Osteoblast (primary cell): ENCODE data around the gene METTL24. TPM values are rescaled to one million over a fixed set of nuclear protein-coding genes. Genes with fewer than 3 reads are reported as not detected.
"Not testable (repeated sequence)": the region's sequence is repeated elsewhere in the genome, so short reads cannot be mapped to it uniquely, and the experiment has no call there.

Source experiments
- DNase-seq: peaks from one replicate; pipeline ENCODE4 v3.0.0; 2011; ENCODE audit warnings: low spot score, mixed read lengths; ENCODE audit not compliant: insufficient read length; ENCODE audit errors: missing footprints
- H2AFZ ChIP-seq: 2 replicates; pipeline ENCODE4 v1.6.0; 2011; ENCODE audit warnings: mild to moderate bottlenecking, low read length
- H3K27ac ChIP-seq: 2 replicates; pipeline ENCODE4 v1.5.1; 2011; ENCODE audit warnings: mild to moderate bottlenecking, low read depth, low read length, moderate library complexity
- H3K27me3 ChIP-seq: 2 replicates; pipeline ENCODE4 v1.6.0; 2012; ENCODE audit warnings: mild to moderate bottlenecking, control low read depth, inconsistent platforms, low read length, moderate library complexity; ENCODE audit not compliant: insufficient read depth
- H3K36me3 ChIP-seq: 2 replicates; pipeline ENCODE4 v1.5.1; 2011; ENCODE audit warnings: mild to moderate bottlenecking, low read length, control low read depth, moderate library complexity; ENCODE audit not compliant: insufficient read depth
- H3K4me1 ChIP-seq: 2 replicates; pipeline ENCODE4 v1.5.1; 2011; ENCODE audit warnings: mild to moderate bottlenecking, low read length, control low read depth, moderate library complexity; ENCODE audit not compliant: insufficient read depth
- H3K4me2 ChIP-seq: 2 replicates; pipeline ENCODE4 v1.6.0; 2011; ENCODE audit warnings: mild to moderate bottlenecking, low read length; ENCODE audit not compliant: insufficient read depth
- H3K4me3 ChIP-seq: fragments of 200-600 bp; sonication (generic); 3 replicates; pipeline ENCODE4 v1.5.1; 2012; ENCODE audit warnings: mild to moderate bottlenecking, low read length, inconsistent platforms; ENCODE audit not compliant: insufficient read depth
- H3K79me2 ChIP-seq: 2 replicates; pipeline ENCODE4 v1.6.0; 2012; ENCODE audit warnings: mild to moderate bottlenecking, low read length, control low read depth, inconsistent platforms; ENCODE audit not compliant: insufficient read depth
- H3K9me3 ChIP-seq: 2 replicates; pipeline ENCODE4 v1.5.1; 2011; ENCODE audit warnings: low read depth, low read length, control low read depth
- H4K20me1 ChIP-seq: 2 replicates; pipeline ENCODE4 v1.6.0; 2012; ENCODE audit warnings: mild to moderate bottlenecking, low read length, control low read depth; ENCODE audit not compliant: insufficient read depth
- total RNA-seq: library from RNA; depleted of rRNA; stranded (reverse); fragments of >200 nt; gene quantifications from 2 replicates; pipeline ENCODE4 v1.2.3, GENCODE V29; 2012
- TF ChIP-seq, protein P1 (sequence below): IDR thresholded peaks from 2 replicates; pipeline ENCODE4 v1.5.1; 2011; ENCODE audit warnings: mild to moderate bottlenecking, low read depth, low read length, moderate library complexity; ENCODE audit errors: extremely low read depth

Gene METTL24
- total RNA-seq, 1 donor, result 0.36 TPM

DNA sequence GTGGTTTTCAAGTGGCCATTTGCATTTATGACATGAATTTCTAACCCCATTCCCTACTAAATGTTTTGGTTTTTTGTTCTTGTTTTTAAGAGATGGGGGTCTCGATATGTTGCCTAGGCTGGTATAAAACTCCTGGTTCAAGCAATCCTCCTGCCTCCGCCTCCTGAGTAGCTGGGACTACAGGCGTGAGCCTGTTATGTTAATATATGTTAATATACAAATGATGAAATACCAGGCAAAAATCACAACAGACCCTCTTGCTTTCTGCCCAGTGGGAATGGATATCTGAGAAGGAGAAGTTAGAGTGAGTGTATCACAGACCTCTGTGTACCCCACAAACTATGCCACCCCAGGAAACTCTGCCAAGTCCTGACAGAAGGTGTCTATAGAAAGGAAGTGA is 111.8 kb downstream of the METTL24 start:
- H3K27ac ChIP-seq, result no peak overlapping the region
- no peak overlapping the region for H3K4me2 ChIP-seq
- no peaks in the 10 kb centered on the region for H3K79me2 ChIP-seq

DNA sequence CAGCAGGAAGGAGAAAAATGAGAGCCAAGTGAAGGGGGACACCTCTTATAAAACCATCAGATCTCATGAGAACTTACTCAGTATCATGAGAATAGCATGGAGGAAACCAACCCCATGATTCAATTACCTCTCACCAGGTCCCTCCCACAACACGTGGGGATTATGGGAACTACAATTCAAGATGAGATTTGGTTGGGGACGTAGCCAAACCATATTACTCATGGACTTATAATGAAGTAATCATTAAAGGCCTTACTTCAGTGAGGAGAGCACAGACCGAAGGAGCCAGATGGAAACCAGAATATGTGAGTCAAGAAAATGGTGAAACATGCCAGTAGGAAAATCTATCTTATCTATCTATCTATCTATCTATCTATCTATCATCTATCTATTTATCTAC is 113.5 kb downstream of the METTL24 start:
- not testable (repeated sequence) for H3K36me3 ChIP-seq, H4K20me1 ChIP-seq, H3K79me2 ChIP-seq, H3K4me3 ChIP-seq, H3K27ac ChIP-seq, H3K9me3 ChIP-seq, H3K4me1 ChIP-seq, H3K27me3 ChIP-seq, H3K4me2 ChIP-seq, H2AFZ ChIP-seq, DNase-seq

More for the DNA sequence above, 111.8 kb downstream of the METTL24 start:
- Histone ChIP-seq H2AFZ (no peak overlapping the region), H4K20me1 (no peaks in the 10 kb centered on the region), H3K4me3 (no peak overlapping the region), H3K36me3 (no peaks in the 10 kb centered on the region), H3K9me3 (no peaks in the 10 kb centered on the region), H3K27me3 (no peaks in the 10 kb centered on the region), H3K4me1 (no peaks in the 10 kb centered on the region)
- no peak for DNase-seq
- TF ChIP-seq, protein P1, sequence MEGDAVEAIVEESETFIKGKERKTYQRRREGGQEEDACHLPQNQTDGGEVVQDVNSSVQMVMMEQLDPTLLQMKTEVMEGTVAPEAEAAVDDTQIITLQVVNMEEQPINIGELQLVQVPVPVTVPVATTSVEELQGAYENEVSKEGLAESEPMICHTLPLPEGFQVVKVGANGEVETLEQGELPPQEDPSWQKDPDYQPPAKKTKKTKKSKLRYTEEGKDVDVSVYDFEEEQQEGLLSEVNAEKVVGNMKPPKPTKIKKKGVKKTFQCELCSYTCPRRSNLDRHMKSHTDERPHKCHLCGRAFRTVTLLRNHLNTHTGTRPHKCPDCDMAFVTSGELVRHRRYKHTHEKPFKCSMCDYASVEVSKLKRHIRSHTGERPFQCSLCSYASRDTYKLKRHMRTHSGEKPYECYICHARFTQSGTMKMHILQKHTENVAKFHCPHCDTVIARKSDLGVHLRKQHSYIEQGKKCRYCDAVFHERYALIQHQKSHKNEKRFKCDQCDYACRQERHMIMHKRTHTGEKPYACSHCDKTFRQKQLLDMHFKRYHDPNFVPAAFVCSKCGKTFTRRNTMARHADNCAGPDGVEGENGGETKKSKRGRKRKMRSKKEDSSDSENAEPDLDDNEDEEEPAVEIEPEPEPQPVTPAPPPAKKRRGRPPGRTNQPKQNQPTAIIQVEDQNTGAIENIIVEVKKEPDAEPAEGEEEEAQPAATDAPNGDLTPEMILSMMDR, result no peak

DNA sequence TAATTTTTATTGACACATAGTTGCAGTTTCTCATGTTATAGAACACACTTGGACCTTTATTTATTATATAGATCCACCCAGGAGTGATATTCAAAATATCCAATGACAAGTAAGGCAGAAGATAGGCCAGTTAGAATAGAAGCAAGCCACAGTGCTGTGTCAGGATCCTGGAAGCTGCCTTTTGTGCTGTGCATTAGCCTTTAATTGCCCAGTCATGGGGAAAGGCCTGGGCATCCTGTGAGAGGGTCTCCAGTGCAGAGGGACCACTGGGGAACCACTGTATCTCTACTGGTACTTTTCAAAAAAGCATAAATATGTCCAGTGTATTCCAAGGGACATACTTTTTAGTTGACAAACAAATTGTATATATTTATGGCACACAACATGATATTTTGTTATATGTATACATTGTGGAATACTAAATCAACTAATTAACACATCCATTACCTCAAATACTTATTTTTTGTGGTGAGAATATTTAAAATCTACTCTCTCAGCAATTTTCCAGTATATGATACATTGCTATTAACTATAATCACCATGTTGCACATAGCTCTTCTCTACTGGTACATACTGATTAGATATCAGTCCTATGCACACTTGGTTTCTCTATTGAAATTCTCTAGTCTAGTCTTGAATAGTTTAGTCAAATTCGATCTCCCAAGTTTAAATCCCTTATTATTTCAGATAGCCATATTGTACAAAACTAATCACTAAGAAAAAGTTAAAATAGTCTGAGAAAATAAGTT is 118.4 kb downstream of the METTL24 start:
- TF ChIP-seq, protein P1, result no peak

DNA sequence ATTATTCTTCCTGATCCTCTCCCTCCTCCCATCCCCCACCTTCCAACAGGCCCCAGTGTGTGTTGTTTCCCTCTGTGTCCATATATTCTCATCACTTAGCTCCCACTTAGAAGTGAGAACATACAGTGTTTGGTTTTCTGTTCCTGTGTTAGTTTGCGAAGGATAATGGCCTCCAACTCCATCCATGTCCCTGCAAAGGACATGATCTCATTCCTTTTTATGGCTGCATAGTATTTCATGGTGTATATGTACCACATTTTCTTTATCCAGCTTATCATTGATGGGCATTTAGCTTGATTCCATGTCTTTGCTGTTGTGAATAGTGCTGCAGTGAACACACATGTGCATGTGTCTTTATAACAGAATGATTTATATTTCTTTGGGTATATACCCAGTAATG is 122.1 kb downstream of the METTL24 start:
- not testable (repeated sequence) for H3K36me3 ChIP-seq, H3K4me1 ChIP-seq, H3K27ac ChIP-seq, H3K9me3 ChIP-seq, H3K4me3 ChIP-seq, H2AFZ ChIP-seq, H3K4me2 ChIP-seq, H3K79me2 ChIP-seq, H4K20me1 ChIP-seq, H3K27me3 ChIP-seq, DNase-seq

More for the DNA sequence above, 118.4 kb downstream of the METTL24 start:
- Histone ChIP-seq H3K36me3 (no peaks in the 10 kb centered on the region), H3K9me3 (no peaks in the 10 kb centered on the region), H3K79me2 (no peaks in the 10 kb centered on the region), H3K27ac (no peak overlapping the region), H3K4me2 (no peak overlapping the region), H2AFZ (no peak overlapping the region), H4K20me1 (no peaks in the 10 kb centered on the region), H3K27me3 (no peaks in the 10 kb centered on the region), H3K4me1 (no peaks in the 10 kb centered on the region), H3K4me3 (no peak overlapping the region)
- no peak for DNase-seq

DNA sequence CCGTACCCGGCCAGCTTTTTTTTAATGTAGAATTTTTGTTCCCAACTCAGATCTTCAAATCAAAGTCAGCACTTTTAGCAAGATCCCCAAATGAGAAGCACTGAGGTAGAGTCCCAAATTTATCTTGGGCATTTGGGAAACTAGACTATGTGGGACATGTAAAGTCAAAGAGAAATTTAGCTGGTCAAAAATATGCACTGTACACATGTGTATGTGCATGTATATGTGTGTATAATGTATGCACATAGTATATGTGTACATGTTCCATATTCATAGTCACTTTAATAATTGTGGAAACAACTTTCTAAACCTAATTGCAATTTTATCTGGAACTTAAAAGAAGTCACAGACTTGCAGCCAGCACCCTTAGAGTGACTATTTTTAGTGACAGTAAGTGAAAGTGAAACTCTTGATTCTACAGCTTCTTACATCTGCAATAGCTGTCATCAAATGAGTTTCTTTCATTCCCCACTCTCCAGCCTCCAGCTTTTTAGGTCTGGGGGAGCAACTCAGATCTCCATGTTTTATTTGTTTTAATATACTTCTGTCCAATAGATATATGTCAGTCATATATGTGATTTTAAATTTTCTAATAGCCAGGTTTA is 124.3 kb downstream of the METTL24 start:
- no peak for DNase-seq

More for the DNA sequence above, 124.3 kb downstream of the METTL24 start:
- no peak overlapping the region for H3K4me3 ChIP-seq
- no peaks in the 10 kb centered on the region for H3K79me2 ChIP-seq
- H2AFZ ChIP-seq, result no peak overlapping the region
- H3K9me3 ChIP-seq, result no peaks in the 10 kb centered on the region
- H3K4me2 ChIP-seq, result peak overlapping the region; percentile 52
- peaks cover 7% of the 10 kb centered on the region for H3K4me1 ChIP-seq
- H4K20me1 ChIP-seq, result no peaks in the 10 kb centered on the region
- peaks cover 3% of the 10 kb centered on the region for H3K36me3 ChIP-seq
- TF ChIP-seq, protein P1, result no peak
- peak overlapping the region; percentile 41 for H3K27ac ChIP-seq
- H3K27me3 ChIP-seq, result no peaks in the 10 kb centered on the region
